Prostate gland (tissue), 2 donors: Measurements from ENCODE around the gene TAF8. TPM values are rescaled to one million over a fixed set of nuclear protein-coding genes. Genes with fewer than 3 reads are reported as not detected.

Experiments
- DNase-seq: peaks from one replicate; pipeline ENCODE4 v3.0.0-alpha.2; 2019; ENCODE audit warnings: low spot score
- H3K27ac ChIP-seq, 2 donors: fragments of 200-600 bp; sonication (generic); 2 replicates each; pipeline ENCODE4 v1.5.1; 2017 to 2019
- H3K27me3 ChIP-seq: fragments of 200-600 bp; sonication (generic); replicated peaks from 2 replicates; pipeline ENCODE4 v1.5.1; 2019; ENCODE audit not compliant: insufficient read depth
- H3K36me3 ChIP-seq, 2 donors: fragments of 200-600 bp; sonication (generic); 1 replicate in 1 of 2; 2 replicates in 1 of 2; pipeline versions ENCODE4 v1.5.1 to v1.8.1; 2017 to 2019
- H3K4me1 ChIP-seq: fragments of 200-600 bp; sonication (generic); replicated peaks from 2 replicates; pipeline ENCODE4 v1.5.1; 2019
- H3K4me3 ChIP-seq, 2 donors: fragments of 200-600 bp; sonication (generic); 2 replicates each; pipeline ENCODE4 v1.5.1; 2017 to 2019
- H3K9me3 ChIP-seq: fragments of 200-600 bp; sonication (generic); 2 replicates; pipeline ENCODE4 v1.5.1; 2017
- POLR2A ChIP-seq: fragments of 450-650 bp; IDR thresholded peaks from one replicate; pipeline ENCODE4 v1.6.1; 2016; ENCODE audit warnings: antibody characterized with exemption, mild to moderate bottlenecking
- POLR2AphosphoS5 ChIP-seq: sonication (generic); formaldehyde crosslinking; IDR thresholded peaks from one replicate; pipeline ENCODE4 v1.6.1; 2017; ENCODE audit warnings: antibody characterized with exemption
- WGBS: methylation state at CpG from one replicate; pipeline ENCODE4 v1.1.5; 2018; 5-methylcytosine and 5-hydroxymethylcytosine counted together
- intact Hi-C: fragments of 100-400 bp; cut with DNase I; formaldehyde crosslinking; loops from one replicate; pipeline ENCODE4 v1.14.2; 2022
- total RNA-seq, 2 donors: library from RNA; depleted of rRNA; stranded (reverse); fragments of >200 nt; gene quantifications; one replicate each; pipeline ENCODE4 v1.1.0, GENCODE V29; 2016
- TF ChIP-seq, protein P1 (sequence below), 4 experiments: fragments of 200-600 bp in 2 of 4; fragments of 450-650 bp in 2 of 4; sonication (generic) in 2 of 4; IDR thresholded peaks; 1 replicate in 3 of 4; 2 replicates in 1 of 4; pipeline ENCODE4 v1.5.1; 2016 to 2019; ENCODE audit warnings: antibody characterized with exemption in 4 of 4, mild to moderate bottlenecking in 2 of 4, moderate library complexity in 2 of 4

Gene TAF8
- total RNA-seq, 2 donors from 2014 or later, result 35.4 to 42.5 TPM

DNA sequence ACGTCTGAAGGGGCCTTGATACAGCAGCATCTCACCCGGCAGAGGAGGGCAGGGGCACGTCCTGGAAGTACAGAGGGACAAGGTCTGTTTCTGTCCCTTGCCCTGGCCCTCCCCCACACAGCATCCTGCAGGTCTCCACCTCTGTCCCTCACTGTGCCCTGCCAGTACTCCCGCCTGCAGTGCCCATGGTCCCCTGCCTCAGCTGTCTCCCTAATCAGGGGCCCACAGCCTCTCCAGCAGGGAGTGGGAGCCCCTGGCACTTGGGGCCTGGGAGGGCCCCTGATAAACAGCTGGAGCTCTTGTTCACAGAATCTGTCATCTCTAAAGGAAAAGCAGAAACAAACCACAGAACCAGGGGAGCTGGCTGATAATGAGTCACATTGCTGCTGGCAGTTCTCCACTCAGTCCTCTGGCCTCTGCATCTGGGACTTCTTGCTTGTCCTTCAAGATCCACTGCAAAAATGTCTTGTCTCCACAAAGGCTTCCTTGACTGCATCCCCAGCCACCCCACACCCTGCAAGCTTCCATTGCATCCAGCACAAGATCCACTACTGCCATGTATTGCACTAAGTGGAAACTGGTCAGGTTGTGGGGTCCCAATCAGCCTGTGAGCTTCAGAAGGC is 33.2 kb upstream of the TAF8 start:
- no peak overlapping the region for H3K27ac ChIP-seq
- no peaks in the 10 kb centered on the region for H3K36me3 ChIP-seq
- peaks cover 7% of the 10 kb centered on the region for H3K4me1 ChIP-seq
- 78% methylated on average over 4 of the region's 4 CpGs for whole genome bisulfite sequencing
- H3K4me3 ChIP-seq, result no peak overlapping the region
- H3K27me3 ChIP-seq, result no peaks in the 10 kb centered on the region
- DNase-seq, result no peak
- TF ChIP-seq POLR2AphosphoS5, result no peak
- TF ChIP-seq, protein P1, sequence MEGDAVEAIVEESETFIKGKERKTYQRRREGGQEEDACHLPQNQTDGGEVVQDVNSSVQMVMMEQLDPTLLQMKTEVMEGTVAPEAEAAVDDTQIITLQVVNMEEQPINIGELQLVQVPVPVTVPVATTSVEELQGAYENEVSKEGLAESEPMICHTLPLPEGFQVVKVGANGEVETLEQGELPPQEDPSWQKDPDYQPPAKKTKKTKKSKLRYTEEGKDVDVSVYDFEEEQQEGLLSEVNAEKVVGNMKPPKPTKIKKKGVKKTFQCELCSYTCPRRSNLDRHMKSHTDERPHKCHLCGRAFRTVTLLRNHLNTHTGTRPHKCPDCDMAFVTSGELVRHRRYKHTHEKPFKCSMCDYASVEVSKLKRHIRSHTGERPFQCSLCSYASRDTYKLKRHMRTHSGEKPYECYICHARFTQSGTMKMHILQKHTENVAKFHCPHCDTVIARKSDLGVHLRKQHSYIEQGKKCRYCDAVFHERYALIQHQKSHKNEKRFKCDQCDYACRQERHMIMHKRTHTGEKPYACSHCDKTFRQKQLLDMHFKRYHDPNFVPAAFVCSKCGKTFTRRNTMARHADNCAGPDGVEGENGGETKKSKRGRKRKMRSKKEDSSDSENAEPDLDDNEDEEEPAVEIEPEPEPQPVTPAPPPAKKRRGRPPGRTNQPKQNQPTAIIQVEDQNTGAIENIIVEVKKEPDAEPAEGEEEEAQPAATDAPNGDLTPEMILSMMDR (IDR thresholded peaks at IDR 0.05), result no peak
- TF ChIP-seq POLR2A, result no peak
- intact Hi-C loops, result no loop called here
- H3K9me3 ChIP-seq, result no peaks in the 10 kb centered on the region

DNA sequence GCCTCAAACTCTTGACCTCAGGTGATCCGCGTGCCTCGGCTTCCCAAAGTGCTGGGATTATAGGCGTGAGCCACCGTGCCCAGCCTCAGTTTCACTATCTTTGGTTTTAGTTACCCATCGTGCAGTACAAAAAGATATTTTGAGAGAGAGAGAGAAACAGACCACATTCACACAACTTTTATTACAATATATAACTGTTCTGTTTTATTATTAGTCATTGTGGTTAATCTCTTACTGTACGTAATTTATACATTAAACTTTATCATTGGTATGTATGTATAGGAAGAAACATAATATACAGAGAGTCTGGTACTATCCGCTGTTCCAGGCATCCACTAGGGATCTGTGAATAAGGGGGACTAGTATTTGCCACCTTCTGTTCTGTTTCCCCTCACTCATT is 29.4 kb upstream of the TAF8 start:
- H3K4me1 ChIP-seq, result peaks cover 10% of the 10 kb centered on the region
- intact Hi-C loops, result no loop called here
- H3K36me3 ChIP-seq, result no peaks in the 10 kb centered on the region
- no peaks in the 10 kb centered on the region for H3K27me3 ChIP-seq
- TF ChIP-seq, protein P1 (IDR thresholded peaks at IDR 0.05), result no peak
- TF ChIP-seq POLR2A (no peak), POLR2AphosphoS5 (no peak)
- no peak overlapping the region for H3K27ac ChIP-seq
- H3K4me3 ChIP-seq, result no peak overlapping the region
- H3K9me3 ChIP-seq, result no peaks in the 10 kb centered on the region
- WGBS, result 93% methylated on average over 8 of the region's 8 CpGs
- no peak for DNase-seq

DNA sequence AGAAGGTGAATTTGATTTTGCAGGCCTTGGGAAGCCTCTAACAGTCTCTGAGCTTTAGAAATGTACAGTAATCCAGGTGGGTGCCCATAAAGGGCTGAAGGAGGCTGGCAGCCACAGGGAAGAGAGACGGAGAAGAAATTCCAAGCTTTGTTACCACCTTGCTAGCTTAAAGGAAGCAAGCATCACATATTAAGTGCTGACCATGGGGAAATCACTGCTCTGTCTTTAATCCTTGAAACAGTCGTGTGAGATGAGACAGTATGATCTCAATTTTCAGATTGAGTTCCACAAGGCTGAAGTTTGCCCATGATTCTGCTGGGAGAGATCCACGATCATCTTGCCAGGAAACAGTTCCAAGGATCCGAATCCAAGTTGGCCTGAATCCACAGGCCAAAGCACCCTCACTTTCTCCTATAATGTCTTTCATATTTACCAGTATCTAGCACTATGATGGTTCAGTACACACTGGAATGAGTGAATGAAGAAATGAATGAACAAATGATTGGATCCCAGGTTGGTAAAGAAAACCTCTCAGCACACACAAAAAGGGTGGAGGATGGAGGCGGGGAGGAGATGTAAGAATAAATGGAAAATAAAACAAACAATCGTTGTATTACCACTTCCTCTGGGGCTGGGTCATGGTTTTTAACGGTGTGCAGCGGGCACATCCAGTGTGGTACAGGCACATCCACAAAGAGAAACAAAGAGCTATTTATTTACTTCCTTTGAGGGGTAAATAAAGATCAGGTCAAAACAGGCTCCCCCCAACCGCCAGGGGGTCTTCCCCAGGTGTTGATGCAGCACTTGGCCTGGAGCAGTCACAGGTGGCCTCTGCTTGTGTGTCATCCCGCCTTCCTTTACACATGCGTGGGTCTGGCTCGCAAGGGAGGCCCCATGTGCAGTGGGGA is 28.2 kb upstream of the TAF8 start:
- no peak overlapping the region for H3K27ac ChIP-seq
- TF ChIP-seq, protein P1 (IDR thresholded peaks at IDR 0.05), result no peak
- no peak for TF ChIP-seq POLR2A
- no peak for TF ChIP-seq POLR2AphosphoS5
- no peaks in the 10 kb centered on the region for H3K36me3 ChIP-seq
- 35% methylated on average over 12 of the region's 12 CpGs for WGBS
- intact Hi-C loops, result no loop called here
- no peaks in the 10 kb centered on the region for H3K27me3 ChIP-seq
- DNase-seq, result no peak
- H3K4me1 ChIP-seq, result peaks cover 10% of the 10 kb centered on the region
- no peak overlapping the region for H3K4me3 ChIP-seq
- H3K9me3 ChIP-seq, result no peaks in the 10 kb centered on the region

DNA sequence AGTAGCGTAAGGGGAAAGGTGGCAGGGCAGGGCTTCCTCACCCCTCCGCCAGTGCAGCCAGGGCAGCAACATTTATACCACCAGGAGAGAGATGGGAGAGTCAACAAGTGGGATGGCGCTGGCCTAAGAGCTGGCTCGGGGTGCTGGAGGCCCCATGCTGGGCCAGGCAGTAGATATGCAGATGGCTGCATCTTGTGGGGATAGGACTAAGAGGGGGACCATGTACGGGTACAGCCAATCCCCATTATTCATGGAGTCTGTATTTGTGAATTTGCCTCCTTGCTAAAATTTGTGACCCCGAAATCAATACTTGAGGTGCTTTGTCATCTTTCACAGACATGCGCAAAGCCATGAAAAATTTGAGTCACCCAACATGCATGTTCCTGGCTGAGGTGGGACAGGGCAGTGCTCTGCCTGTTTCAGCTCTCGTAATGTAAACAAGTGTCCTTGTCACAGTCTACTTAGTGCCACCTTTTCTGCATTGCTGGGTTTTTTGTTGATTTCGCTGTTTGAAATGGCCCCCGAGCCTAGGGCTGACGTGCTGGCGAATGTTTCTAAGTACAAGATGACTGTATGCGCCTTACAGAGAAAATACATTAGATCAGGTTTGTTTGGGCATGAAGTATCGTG is 27.5 kb upstream of the TAF8 start:
- intact Hi-C loops, result no loop called here
- TF ChIP-seq POLR2A (no peak), POLR2AphosphoS5 (no peak)
- TF ChIP-seq, protein P1 (IDR thresholded peaks at IDR 0.05), result no peak
- WGBS, result 89% methylated on average over 14 of the region's 14 CpGs
- H3K4me3 ChIP-seq, result no peak overlapping the region
- H3K4me1 ChIP-seq, result peaks cover 10% of the 10 kb centered on the region
- H3K27me3 ChIP-seq, result no peaks in the 10 kb centered on the region
- DNase-seq, result no peak
- H3K27ac ChIP-seq, result no peak overlapping the region
- H3K9me3 ChIP-seq, result no peaks in the 10 kb centered on the region
- no peaks in the 10 kb centered on the region for H3K36me3 ChIP-seq
